ENCODE data around the gene TOE1.
"Not testable (repeated sequence)": the region's sequence is repeated elsewhere in the genome, so short reads cannot be mapped to it uniquely, and the experiment has no call there.

TOE1 gene

GRCh38 chr1:45339789-45340558 lies at the start of gene TOE1, which contains the start of gene MUTYH:
Gene TOE1 (plus strand): TSS chr1:45340170. CDS start chr1:45340253, 83 bp downstream.
Gene MUTYH (minus strand): TSS chr1:45340440. CDS start chr1:45334505, 5,935 bp downstream.
- peak; percentile 90 for DNase-seq (ENCODE audit: low spot score)

DNA sequence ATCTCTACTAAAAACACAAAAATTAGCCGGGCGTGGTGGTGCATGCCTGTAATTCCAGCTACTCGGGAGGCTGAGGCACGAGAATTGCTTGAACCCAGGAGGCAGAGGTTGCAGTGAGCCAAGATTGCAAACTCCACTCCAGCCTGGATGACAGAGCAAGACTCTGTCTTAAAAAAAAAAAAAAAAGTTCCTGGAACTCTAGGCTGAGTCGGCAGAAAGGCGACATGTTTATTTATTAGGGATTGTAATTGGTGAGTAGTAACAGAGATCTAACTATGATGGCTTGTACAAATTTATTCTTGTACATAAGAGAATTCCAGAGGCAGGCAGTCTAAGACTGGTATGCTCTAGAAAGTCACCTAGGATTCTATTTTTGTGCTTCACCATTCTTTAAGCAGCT lies 49.0 kb upstream of the TOE1 start:
- DNase-seq (ENCODE audit: low spot score): not testable (repeated sequence)

- no peak for DNase-seq (ENCODE audit: low spot score)
Measured at GRCh38 chr1:45291716-45292115, 48.3 kb upstream of the TOE1 start.

GRCh38 chr1:45297666-45298356 lies 42.2 kb upstream of the TOE1 start:
- DNase-seq (ENCODE audit: low spot score): peak; percentile 37

DNA sequence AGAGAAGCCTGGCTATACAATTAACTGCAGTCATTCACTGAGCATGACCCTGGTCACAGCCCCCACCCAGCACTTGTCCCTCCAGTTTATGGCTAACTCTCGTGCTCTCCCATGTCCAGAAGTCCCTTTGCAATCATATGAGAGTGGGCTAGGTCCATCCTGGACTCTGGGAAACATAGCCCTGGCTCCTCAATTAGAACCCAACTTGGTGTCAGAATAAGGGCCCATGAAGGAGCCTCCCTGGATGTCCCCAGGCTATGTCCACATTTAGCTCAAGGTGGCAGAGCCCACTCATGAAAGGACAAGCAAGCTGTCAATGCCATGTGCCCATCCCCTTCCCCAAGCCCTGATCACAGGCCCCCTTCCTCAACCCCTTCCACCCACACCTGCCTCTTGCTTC lies 40.7 kb upstream of the TOE1 start:
- no peak for DNase-seq (ENCODE audit: low spot score)

DNA sequence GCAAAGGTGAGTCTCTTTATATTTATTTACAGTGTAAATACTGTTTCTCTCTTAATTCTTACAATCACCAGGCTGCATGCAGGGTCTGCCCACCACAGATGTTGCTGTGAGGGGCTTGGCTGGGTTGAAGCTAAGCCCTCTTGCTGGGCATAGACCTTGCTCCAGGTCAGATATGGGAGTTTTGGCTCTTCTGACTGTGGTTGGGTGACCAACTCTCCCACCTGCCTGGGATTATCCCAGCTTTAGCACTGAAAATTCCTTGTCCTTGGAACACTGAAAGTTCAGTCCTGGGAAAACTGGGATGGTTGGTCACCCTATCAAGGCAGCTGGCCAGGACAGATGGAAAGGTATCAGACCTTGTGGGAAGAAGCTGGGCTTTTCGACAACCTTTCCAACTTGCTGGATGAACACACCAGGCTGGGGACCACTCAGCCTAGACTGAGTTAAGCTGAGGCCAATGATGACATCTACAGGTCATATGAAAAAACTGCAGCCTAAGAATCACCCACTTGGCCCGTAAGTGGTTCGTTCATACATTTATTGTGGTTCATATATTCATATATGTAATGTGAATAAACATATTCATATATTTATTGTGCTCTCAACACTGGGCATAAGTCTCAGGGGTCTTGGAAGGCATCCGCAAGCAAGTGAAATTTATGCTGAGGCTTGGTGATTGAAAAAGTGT lies 39.8 kb upstream of the TOE1 start:
- peak; percentile 83 for DNase-seq (ENCODE audit: low spot score)

- DNase-seq (ENCODE audit: low spot score): no peak
Measured at GRCh38 chr1:45300669-45300997, 39.3 kb upstream of the TOE1 start.

DNA sequence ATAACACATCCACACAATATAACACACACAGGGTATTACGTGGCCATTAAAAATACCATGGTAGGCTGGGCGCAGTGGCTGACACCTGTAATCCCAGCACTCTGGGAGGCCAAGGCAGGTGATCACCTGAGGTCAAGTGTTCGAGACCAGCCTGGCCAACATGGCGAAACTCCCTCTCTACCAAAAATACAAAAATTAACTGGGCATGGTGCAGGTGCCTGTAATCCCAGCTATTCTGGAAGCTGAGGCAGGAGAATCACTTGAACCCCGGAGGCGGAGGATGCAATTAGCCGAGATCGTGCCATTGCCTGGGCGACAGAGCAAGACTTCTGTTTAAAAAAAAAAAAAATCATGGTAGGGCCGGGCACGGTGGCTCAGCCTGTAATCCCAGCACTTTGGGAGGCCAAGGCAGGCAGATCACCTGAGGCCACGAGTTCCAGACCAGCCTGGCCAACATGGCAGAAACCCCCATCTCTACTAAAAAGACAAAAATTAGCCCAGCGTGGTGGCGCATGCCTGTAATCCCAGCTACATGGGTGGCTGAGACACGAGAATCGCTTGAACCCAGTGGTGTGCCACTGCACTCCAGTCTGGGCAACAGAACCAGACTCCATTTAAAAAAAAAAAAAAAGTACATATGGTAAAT lies 37.3 kb upstream of the TOE1 start:
- DNase-seq (ENCODE audit: low spot score): no peak

GRCh38 chr1:45303520-45304310 lies 36.3 kb upstream of the TOE1 start:
- DNase-seq (ENCODE audit: low spot score): peak; percentile 97

DNA sequence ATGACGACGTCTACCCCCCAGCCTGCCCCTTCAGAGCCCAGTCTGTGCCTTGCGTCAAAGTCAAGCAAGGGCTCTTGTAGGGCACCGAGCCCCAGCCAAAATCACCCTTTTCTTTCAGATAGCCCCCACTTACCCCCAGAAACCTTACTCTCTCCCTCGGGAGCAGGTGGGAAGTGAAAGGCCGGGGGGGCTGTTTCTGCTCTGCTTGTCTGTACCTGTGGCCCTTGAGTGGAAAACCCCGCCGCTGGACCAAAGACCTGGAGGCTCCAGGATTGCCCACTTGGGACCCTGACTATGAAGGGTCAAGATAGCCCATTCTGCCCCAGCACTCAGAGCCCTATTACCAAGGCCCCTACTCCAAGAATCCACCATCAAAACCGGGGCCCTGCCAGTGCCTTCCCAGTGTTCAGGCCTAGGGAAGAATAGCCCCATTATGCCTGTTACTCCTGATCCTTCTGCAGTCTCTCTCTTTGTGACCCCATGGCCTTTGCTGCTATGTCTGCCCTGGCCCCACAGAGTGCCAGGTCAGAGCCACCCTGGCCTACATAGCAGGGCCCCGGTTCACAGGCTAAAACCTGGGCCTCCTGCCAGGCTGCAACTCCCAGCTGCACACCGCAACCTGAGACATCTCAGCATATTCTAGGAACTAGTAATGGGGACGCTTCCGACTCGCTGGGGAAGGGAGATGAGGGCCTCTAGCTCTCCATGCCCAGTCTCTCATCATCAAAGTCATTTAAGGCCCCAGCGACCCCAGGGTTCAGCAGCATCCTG lies 35.5 kb upstream of the TOE1 start:
- peak; percentile 24 for DNase-seq (ENCODE audit: low spot score)

DNA sequence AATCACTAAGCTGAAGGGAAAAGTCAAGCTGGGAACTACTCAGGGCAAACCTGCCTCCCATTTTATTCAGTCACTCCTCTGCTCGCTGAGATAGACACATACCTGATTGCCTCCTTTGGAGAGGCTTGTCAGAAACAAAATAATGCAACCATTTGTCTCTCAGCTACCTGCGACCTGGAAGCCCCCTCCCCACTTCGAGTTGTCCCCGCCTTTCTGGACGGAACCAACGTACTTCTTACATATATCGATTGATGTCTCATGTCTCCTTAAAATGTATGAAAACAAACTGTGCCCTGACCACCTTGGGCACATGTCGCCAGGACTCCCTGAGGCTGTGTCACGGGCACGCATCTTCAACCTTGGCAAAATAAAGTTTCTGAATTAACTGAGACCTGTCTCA lies 34.7 kb upstream of the TOE1 start:
- no peak for DNase-seq (ENCODE audit: low spot score)

- no peak for DNase-seq (ENCODE audit: low spot score)
Measured at GRCh38 chr1:45306319-45306718, 33.7 kb upstream of the TOE1 start.

GRCh38 chr1:45306905-45307304 lies 33.1 kb upstream of the TOE1 start:
- DNase-seq (ENCODE audit: low spot score): no peak

DNA sequence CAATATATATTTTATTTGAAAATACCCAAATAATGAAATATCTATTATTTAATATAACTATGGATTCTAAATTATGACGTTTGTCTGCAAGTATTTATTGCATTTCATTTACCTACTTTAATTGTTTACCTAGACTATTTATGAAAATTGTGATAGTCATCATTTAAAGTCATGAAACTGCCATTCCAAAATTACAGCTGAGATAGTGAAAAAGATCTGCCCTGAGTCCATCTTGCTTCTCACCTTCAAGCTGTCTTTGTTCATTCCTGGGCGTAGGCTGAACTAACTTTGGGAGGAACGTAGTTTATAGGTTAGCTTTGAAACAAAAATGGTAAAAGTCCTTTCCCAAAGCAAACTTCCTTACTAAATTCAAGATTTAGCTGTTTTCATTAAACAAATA lies 25.7 kb upstream of the TOE1 start:
- no peak for DNase-seq (ENCODE audit: low spot score)

GRCh38 chr1:45317166-45317565 lies 22.8 kb upstream of the TOE1 start:
- DNase-seq (ENCODE audit: low spot score): no peak

- DNase-seq (ENCODE audit: low spot score): no peak
Measured at GRCh38 chr1:45319761-45320160, 20.2 kb upstream of the TOE1 start.

- DNase-seq (ENCODE audit: low spot score): no peak
Measured at GRCh38 chr1:45321444-45321843, 18.5 kb upstream of the TOE1 start.

DNA sequence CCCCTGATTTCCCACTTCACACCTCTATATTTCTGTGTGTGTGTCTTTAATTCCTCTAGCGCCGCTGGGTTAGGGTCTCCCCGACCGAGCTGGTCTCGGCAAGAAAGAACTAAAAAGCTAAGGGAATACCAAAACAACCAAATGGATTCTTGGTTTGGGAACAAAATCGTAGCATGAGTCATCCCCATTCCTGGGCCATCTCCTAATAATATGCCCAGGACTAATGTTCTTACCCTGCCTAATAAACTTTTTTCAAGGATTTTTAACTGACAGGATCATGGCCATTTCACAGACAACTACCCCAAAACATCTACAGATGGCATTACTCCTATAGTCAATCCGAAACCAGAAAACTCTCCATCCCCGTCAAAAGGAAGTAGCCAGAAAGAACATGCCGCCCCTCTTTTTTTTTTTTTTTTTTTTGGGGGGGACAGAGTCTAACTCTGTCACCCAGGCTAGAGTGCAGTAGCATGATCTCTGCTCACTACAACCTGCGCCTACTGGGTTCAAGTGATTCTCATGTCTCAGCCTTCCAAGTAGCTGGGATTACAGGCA lies 17.4 kb upstream of the TOE1 start:
- DNase-seq (ENCODE audit: low spot score): no peak

DNA sequence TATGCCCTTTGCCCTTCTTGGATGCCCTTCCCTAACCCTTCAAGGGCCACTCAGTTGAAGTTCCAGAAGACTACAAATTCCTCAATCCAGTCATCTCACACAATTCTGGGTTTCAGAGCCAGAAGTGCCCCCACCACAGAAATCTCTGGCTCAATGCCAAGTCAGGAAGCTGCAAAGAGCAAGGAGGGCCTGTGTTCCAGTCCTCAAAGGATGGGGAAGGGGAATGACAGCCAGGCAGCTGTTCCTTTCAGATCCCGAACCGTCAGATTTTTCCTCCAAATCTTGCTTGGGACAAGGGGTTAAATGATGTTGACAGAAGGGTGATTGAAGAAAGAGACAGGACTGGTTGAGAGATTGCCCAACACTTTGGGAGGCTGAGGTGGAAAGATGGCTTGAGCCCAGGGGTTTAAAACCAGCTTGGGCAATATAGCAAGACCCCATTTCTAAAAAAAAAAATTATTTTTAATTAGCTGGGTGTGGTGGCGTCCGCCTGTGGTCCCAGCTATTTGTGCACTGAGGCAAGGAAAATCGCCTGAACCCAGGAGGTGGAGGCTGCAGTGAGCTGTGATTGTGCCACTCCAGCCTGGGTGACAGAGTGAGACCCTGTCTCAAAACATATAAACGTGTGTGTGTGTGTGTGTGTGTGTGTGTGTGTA lies 14.0 kb upstream of the TOE1 start:
- DNase-seq (ENCODE audit: low spot score): peak; percentile 48
